ENCODE measurements around the gene BCKDHA.

DNA sequence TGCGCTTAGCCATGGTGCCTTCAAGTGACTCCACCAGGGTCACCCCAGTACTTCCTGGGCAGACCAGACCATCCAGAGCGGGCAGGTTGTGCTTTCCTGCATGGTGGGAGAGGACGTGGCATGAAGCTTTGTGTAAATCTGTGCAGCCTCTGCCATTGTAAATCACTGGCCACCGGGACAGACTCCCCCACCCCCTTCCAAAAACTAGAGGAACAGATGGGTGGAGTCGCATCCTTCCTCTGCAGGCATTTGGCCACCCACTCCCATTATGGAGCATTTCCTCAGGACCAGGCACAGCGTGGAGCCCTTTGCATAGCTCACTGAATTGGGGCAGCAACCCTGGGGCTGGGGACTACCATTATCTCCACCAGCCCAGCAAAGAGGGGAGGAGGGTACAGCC is 8.2 kb downstream of the BCKDHA start:
- TF ChIP-seq POLR2A (IDR thresholded peaks at IDR 0.05), result no peak
- TF ChIP-seq, protein P1, sequence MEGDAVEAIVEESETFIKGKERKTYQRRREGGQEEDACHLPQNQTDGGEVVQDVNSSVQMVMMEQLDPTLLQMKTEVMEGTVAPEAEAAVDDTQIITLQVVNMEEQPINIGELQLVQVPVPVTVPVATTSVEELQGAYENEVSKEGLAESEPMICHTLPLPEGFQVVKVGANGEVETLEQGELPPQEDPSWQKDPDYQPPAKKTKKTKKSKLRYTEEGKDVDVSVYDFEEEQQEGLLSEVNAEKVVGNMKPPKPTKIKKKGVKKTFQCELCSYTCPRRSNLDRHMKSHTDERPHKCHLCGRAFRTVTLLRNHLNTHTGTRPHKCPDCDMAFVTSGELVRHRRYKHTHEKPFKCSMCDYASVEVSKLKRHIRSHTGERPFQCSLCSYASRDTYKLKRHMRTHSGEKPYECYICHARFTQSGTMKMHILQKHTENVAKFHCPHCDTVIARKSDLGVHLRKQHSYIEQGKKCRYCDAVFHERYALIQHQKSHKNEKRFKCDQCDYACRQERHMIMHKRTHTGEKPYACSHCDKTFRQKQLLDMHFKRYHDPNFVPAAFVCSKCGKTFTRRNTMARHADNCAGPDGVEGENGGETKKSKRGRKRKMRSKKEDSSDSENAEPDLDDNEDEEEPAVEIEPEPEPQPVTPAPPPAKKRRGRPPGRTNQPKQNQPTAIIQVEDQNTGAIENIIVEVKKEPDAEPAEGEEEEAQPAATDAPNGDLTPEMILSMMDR (IDR thresholded peaks at IDR 0.05 in 8 of 11, conservative IDR thresholded peaks at IDR 0.05 in 3 of 11), result no peak

Data from spleen (tissue), 7 donors.